IPS-NIHi7 (cell line): Measurements from ENCODE around the gene RNASE12.
"Not testable (repeated sequence)": the region's sequence is repeated elsewhere in the genome, so short reads cannot be mapped to it uniquely, and the experiment has no call there.

Experiments used
- DNase-seq: peaks from one replicate; pipeline ENCODE4 v3.0.0; 2012; ENCODE audit warnings: mixed read lengths; ENCODE audit errors: extremely low spot score

RNASE12 gene

GRCh38 chr14:20583142-20583541, 8.0 kb downstream of the RNASE12 start:
- no peak for DNase-seq

DNA sequence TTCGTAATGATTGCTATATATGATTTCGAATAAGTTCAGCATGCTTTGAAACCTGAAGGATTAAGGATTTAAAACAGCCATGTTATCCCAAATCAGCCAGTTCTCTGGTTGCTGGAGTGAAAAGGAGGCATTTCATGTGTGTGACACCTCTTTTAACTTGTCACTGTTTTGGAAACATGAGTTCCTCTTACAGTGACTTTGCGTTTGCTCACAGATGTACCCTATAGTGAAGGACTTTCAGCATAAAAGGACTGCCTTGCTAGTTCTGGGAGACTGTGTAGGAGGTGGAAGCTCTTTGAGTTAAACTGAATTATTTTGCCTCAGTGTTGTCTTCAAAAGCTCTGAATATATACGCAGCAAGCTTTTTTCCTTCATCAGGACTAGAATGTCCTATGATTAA, 10.9 kb downstream of the RNASE12 start:
- DNase-seq = no peak

DNA sequence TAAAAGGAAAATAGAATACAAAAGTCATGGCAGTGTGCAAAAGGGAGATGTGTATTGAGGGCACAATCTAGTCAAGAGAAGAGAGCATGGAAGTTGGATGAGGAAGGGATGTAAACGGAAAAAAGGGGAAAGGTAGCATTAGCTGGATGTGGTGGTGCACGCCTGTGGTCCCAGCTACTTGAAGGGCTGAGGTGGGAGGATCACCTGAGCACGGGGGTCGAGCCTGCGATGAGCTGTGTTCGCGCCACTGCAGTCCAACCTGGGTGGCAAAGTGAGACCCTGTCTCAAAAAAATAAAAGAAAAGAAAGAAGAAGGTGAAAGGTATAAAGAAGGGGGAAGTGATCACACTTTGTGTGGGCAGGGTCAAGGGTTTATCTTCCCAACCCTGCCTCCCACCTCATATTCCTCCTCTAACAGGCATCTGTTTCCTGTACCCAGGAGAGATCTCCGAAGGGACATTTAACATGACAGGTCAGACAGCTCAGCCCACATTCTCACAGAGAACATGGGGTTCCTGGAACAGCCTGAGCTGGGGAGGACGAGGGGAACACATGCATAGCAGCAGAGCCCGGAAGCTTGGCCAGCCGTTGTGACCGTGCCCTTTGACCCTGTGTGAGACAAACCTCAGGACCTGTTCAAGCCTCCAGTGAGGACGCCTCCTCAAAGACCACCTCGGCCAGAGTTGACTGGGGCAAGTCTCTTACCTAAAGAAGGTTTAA, 12.2 kb downstream of the RNASE12 start:
- no peak for DNase-seq

- DNase-seq = peak; percentile 76
These were observed 12.9 kb downstream of the RNASE12 start for GRCh38 chr14:20578325-20578724.

DNA sequence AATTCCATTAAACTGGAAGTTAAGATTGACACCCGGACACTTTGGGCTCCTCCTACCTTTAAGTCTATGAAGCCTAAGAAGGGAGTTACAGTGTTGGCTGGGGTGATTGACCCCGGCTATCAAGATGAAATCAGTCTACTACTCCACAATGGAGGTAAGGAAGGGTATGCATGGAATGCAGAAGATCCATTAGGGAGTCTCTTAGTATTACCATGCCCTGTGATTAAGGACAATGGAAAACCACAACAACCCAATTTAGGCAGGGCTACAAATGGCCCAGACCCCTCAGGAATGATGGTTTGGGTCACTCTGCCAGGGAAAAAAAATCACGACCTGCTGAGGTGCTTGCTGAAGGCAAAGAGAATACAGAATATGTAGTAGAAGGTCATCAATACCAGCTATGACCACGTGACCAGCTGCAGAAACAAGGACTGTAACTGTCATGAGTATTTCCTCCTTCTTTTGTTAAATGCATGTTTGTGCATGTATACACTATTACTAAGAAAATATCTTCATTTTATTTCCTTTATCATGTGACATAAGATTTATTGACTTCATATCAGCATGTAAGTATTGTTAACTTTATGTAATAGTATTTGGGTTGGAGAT, 18.7 kb downstream of the RNASE12 start:
- not testable (repeated sequence) for DNase-seq

- not testable (repeated sequence) for DNase-seq
These were observed 20.5 kb downstream of the RNASE12 start for GRCh38 chr14:20570720-20571119.

GRCh38 chr14:20569865-20570264, 21.3 kb downstream of the RNASE12 start:
- DNase-seq = not testable (repeated sequence)

GRCh38 chr14:20569066-20569465, 22.1 kb downstream of the RNASE12 start:
- no peak for DNase-seq

DNA sequence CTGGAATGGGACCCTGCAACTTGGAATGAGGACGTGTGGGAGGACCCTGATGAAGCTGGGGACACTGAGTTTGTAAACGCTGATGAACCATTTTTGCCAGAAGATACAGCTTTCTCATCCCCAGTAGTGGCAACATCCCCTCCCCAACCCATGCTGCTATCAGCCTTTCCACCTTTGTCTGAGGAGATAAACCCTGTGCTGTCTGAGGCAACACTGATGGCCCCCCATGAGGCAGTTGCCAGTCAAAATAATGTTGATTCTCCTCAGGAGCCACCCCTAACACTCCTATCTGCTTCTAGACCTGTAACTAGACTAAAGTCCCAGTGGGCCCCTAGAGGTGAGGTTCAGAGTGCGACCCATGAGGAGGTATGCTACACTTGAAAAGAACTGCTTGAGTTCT, 22.8 kb downstream of the RNASE12 start:
- no peak for DNase-seq

DNA sequence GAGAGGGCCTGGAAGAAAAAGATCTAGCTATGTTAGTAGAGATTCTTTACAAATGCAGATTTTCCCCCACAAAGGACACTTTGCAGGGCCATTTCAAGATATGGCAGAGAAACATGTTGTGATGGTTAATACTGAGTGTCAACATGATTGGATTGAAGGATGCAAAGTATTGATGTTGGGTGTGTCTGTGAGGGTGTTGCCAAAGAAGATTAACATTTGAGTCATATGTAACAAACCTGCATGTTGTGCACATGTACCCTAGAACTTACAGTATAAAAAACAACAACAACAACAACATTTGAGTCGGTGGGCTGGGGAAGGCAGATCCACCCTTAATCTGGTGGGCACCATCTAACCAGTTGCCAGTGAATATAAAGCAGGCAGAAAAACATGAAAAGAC, 24.0 kb downstream of the RNASE12 start:
- DNase-seq = not testable (repeated sequence)

DNA sequence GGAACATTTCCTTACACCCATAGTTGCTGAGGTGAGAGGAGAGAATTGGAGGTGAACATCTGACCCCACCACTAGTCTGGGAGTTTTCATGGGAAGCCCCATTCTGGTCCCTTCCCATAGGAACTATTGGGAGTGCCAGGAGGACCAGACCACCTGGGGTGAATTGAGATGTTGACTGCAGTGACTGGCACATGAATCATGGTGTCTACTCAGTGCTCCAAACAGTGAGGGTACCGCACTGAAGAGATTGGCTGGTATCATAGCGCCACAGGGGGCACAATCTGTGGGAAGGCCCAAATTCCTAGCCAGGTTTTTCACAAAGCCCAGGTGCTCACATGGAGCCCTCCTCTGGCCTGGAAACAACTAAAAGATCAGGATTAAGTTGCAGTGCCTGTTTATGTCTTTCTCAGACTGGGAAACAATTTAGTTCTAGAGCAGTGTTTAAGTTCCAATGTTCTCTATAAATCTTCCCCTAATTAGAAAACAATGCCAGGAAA, 26.6 kb downstream of the RNASE12 start:
- DNase-seq = no peak

- DNase-seq = no peak
These were observed 27.2 kb downstream of the RNASE12 start for GRCh38 chr14:20563971-20564370.

- DNase-seq = no peak
These were observed 30.2 kb downstream of the RNASE12 start, which contains the start of gene RNASE9 for GRCh38 chr14:20560961-20561360. Gene RNASE9, minus strand, starts transcription at chr14:20561047.

DNA sequence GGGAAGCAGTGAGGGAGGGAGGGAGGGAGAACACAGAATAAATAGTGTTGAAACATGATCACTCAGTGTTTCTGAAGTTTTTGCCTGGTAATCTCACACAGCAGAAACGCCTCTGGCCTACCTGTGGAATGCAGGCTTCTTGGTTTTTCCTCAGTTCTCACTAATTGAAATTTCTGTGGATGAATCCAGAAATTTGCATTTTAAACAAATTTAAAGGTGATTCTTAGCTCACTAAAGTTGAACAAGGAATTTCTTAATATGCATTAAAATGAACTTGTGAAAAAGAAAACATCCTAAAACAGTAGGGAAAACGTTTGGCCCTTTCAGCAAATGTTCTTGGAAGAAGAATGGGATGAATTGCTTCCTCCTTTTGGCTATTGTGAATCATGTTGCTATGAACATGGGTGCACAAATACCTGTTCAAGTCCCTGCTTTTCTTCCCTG, 31.7 kb downstream of the RNASE12 start:
- DNase-seq = peak; percentile 27

DNA sequence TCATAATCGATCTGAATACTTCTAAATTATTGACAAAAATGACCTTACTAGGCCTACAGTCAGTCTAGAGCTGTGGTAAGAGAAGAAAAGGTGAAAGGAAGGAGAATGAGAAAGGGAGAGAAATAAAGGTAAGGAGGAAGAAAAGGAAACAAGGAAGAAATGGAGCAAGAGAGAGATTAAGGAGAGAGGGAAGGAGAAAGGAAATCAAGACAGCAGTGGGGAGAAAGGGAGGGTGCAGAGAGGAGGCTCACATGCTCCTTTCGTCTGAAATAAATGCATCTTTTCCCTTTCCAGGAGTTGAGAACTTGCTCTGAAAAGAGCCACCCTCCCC, 34.0 kb downstream of the RNASE12 start:
- no peak for DNase-seq

- DNase-seq = no peak
These were observed 34.5 kb downstream of the RNASE12 start for GRCh38 chr14:20556500-20557211.

DNA sequence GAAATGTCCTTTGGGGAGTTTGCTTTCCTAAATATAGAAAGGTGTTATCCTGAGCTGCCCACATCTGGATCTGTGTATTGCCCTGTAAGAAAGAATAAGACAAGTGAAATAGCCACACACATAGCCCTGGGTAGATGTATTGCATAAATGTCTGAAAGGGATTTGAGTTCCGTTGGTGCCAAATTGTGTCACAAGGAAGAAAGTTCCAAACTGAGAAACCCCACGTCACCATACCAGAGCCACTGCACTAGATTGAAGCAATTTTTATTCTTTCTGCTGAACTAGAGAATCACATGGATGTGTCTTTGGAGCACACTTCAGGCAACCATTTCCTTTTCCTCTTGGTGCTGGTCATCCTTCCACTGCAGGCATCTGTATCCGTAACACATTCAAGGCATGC, 35.3 kb downstream of the RNASE12 start:
- no peak for DNase-seq

- DNase-seq = no peak
These were observed 38.2 kb downstream of the RNASE12 start for GRCh38 chr14:20553024-20553423.

GRCh38 chr14:20551606-20552005, 39.6 kb downstream of the RNASE12 start:
- no peak for DNase-seq

DNA sequence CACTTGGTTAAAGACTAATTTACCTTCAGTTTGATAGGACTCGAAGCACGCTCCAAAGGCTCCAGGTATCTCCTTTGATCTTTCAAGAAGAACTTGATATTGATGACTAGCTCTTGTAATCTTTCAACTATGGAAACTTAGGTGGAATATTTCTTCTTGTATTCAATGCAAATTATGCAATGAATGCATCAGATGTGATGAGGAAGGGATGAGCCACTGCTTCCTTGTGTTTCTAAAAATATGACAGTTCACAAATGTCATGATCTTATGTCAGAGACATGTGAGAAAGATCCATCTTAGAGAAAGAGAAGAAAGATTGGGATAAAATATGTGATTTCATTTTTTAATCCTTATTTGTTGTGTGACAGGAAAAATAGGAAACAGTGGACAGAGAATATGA, 40.2 kb downstream of the RNASE12 start:
- DNase-seq = no peak

DNA sequence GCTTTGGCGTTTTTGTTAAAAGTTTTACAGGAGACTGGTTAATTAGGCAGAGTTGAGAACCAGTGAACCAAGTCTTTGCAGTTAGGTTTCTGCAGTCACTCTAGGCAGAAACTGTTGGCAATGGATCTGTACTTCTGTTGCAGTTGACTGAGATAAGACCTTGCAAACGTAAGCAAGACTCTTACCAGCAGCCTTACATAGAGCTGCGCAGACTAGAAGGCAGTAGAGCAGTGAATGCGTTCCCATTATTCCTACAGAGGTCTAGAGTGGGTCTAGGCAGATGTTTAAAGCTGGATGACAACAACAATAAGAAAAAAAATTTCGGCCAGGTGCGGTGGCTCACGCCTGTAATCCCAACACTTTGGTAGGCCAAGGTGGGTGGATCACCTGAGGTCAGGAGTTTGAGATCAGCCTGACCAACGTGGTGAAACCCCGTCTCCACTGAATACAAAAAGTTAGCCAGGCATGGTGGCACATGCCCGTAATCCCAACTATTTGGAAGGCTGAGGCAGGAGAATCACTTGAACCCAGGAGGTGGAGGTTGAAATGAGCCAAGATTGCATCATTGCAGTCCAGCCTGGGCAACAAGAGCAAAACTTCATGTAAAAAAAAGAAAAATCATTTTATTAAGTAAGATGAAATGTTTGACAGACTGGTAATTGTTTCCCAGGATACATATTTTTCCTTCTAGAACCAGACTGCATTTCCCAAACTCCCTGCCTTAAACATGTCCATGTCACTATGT, 42.6 kb downstream of the RNASE12 start:
- no peak for DNase-seq

DNA sequence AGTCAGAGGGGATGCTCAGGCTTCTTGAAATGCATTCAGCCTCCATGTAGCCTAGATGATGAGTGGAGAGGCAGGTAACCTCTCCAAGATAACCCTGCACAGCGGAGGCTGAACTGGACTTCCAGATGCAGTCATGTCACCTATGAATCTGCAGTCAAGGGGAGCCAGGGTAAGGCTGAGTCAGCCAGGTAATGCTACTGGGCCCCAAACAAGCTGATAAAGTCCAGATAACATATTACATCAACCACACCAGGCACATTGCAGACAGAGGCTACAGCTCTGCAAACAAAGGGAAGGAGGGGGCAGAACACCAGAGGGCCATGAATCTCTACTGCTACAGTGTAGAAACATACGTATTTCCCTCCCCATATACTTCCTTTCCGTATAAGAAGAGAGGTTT, 44.3 kb downstream of the RNASE12 start:
- no peak for DNase-seq
